K562 (cell line): ENCODE data around the gene EPHB1.

Experiments
- BCL6 ChIP-seq: fragments of 250-450 bp; sonication (Bioruptor Pico); IDR thresholded peaks from 2 replicates; pipeline ENCODE4 v1.4.0; 2020
- BCLAF1 ChIP-seq, 2 experiments: fragments of 450-650 bp in 1 of 2; IDR thresholded peaks; 2 replicates each; pipeline ENCODE4 v1.6.1; 2011 to 2017; ENCODE audit warnings: low read depth in 2 of 2, antibody characterized with exemption in 1 of 2, borderline replicate concordance in 1 of 2, low read length in 1 of 2, mild to moderate bottlenecking in 1 of 2, mixed read lengths in 1 of 2; ENCODE audit not compliant: control insufficient read depth in 1 of 2
- CTCF ChIP-seq, 3 experiments: IDR thresholded peaks in 2 of 3; conservative IDR thresholded peaks in 1 of 3; 2 replicates each; pipeline ENCODE4 v1.5.1; 2011 to 2012; ENCODE audit warnings: low read length in 3 of 3, mild to moderate bottlenecking in 3 of 3, control low read depth in 2 of 3, improper control_type of control experiment in 1 of 3, inconsistent platforms in 1 of 3, low read depth in 1 of 3, mixed read lengths in 1 of 3, moderate library complexity in 1 of 3; ENCODE audit not compliant: insufficient read depth in 2 of 3
- KAT2B ChIP-seq: IDR thresholded peaks from one replicate; pipeline ENCODE4 v1.6.1; 2012; ENCODE audit warnings: low read depth, mild to moderate bottlenecking, control low read depth, inconsistent platforms, low read length, moderate library complexity
- NCOA2 ChIP-seq, 2 experiments: fragments of 450-650 bp; IDR thresholded peaks; 2 replicates each; pipeline ENCODE4 v1.6.1; 2018; ENCODE audit warnings: mild to moderate bottlenecking in 2 of 2, moderate library complexity in 1 of 2; ENCODE audit not compliant: partially characterized antibody in 2 of 2
- ZNF12 ChIP-seq: sonication (generic); formaldehyde crosslinking; IDR thresholded peaks from 2 replicates; pipeline ENCODE4 v1.4.0; 2020; ENCODE audit warnings: mild to moderate bottlenecking, missing genetic modification reagents
- ZNF717 ChIP-seq: fragments of 250-450 bp; sonication (Bioruptor Pico); IDR thresholded peaks from 2 replicates; pipeline ENCODE4 v1.5.0; 2021

- TF ChIP-seq BCL6 (CRISPR knock-in tag) = no peak
- no peak for TF ChIP-seq ZNF12 (CRISPR knock-in tag)
- TF ChIP-seq KAT2B = no peak
- TF ChIP-seq ZNF717 (CRISPR knock-in tag) = no peak
- no peak for TF ChIP-seq CTCF (IDR thresholded peaks at IDR 0.05 in 2 of 3, conservative IDR thresholded peaks at IDR 0.05 in 1 of 3; ENCODE audit: insufficient read depth in 2 of 3, low read depth in 1 of 3, low read length in 3 of 3)
- no peak for TF ChIP-seq BCLAF1 (IDR thresholded peaks at IDR 0.05; ENCODE audit: borderline replicate concordance in 1 of 2, control insufficient read depth in 1 of 2, low read depth in 2 of 2, low read length in 1 of 2)
- no peak for TF ChIP-seq NCOA2 (IDR thresholded peaks at IDR 0.05; ENCODE audit: partially characterized antibody in 2 of 2)
Measured at GRCh38 chr3:134792700-134793099, 2.4 kb upstream of the EPHB1 start.
